Astrocyte (in vitro differentiated cells and primary cell): ENCODE results near the gene ENPP3. TPM values are rescaled to one million over a fixed set of nuclear protein-coding genes. Genes with fewer than 3 reads are reported as not detected.

Experiments used
- DNase-seq: peaks from one replicate; pipeline ENCODE4 v3.0.0-alpha.2; 2010; ENCODE audit warnings: low read depth
- FAIRE-seq: peaks from 2 replicates; lab custom pipeline; 2011; peaks lifted over from hg19 to GRCh38; lab: Jason Lieb, UNC
- H2AFZ ChIP-seq: 2 replicates; pipeline ENCODE4 v1.6.0; 2012; ENCODE audit warnings: low read depth, low read length, inconsistent platforms
- H3K27ac ChIP-seq: 2 replicates; pipeline ENCODE4 v1.5.1; 2011; ENCODE audit warnings: low read depth, low read length, inconsistent platforms
- H3K27me3 ChIP-seq: 2 replicates; pipeline ENCODE4 v1.6.0; 2011; ENCODE audit warnings: low read length, inconsistent platforms; ENCODE audit not compliant: insufficient read depth
- H3K36me3 ChIP-seq: 2 replicates; pipeline ENCODE4 v1.5.1; 2011; ENCODE audit warnings: low read length, inconsistent platforms; ENCODE audit not compliant: insufficient read depth
- H3K4me1 ChIP-seq: 2 replicates; pipeline ENCODE4 v1.5.1; 2011; ENCODE audit warnings: low read length, inconsistent platforms; ENCODE audit not compliant: insufficient read depth
- H3K4me2 ChIP-seq: 2 replicates; pipeline ENCODE4 v1.6.0; 2012; ENCODE audit warnings: low read length, inconsistent platforms
- H3K4me3 ChIP-seq: 2 replicates; pipeline ENCODE4 v1.5.1; 2011; ENCODE audit warnings: low read depth, mild to moderate bottlenecking, low read length, inconsistent platforms; ENCODE audit not compliant: insufficient read depth
- H3K79me2 ChIP-seq: 2 replicates; pipeline ENCODE4 v1.6.0; 2012; ENCODE audit warnings: mild to moderate bottlenecking, low read length, inconsistent platforms; ENCODE audit not compliant: insufficient read depth
- H3K9ac ChIP-seq: 2 replicates; pipeline ENCODE4 v1.6.0; 2012; ENCODE audit warnings: mild to moderate bottlenecking, low read length, inconsistent platforms
- H3K9me3 ChIP-seq: 2 replicates; pipeline ENCODE4 v1.5.1; 2012; ENCODE audit warnings: low read depth, mild to moderate bottlenecking, low read length, inconsistent platforms; ENCODE audit not compliant: insufficient read depth
- H4K20me1 ChIP-seq: 2 replicates; pipeline ENCODE4 v1.6.0; 2012; ENCODE audit warnings: low read length, inconsistent platforms; ENCODE audit not compliant: insufficient read depth
- H3K27ac Mint-ChIP-seq: one replicate; pipeline ENCODE4 v1.8.0; 2021; ENCODE audit warnings: mild to moderate bottlenecking, mixed read lengths; ENCODE audit not compliant: unreplicated experiment
- H3K27me3 Mint-ChIP-seq: one replicate; pipeline ENCODE4 v1.8.0; 2021; ENCODE audit warnings: low read depth, mixed read lengths; ENCODE audit not compliant: unreplicated experiment
- H3K36me3 Mint-ChIP-seq: one replicate; pipeline ENCODE4 v1.8.0; 2021; ENCODE audit warnings: low read depth, mixed read lengths; ENCODE audit not compliant: unreplicated experiment
- H3K4me1 Mint-ChIP-seq: one replicate; pipeline ENCODE4 v1.8.0; 2021; ENCODE audit warnings: low read depth, mixed read lengths; ENCODE audit not compliant: unreplicated experiment
- H3K4me3 Mint-ChIP-seq: one replicate; pipeline ENCODE4 v1.8.0; 2021; ENCODE audit warnings: mild to moderate bottlenecking, moderate library complexity, mixed read lengths; ENCODE audit not compliant: unreplicated experiment
- H3K9me3 Mint-ChIP-seq: one replicate; pipeline ENCODE4 v1.8.0; 2021; ENCODE audit warnings: mild to moderate bottlenecking, mixed read lengths; ENCODE audit not compliant: unreplicated experiment
- CTCF ChIP-seq: IDR thresholded peaks from 2 replicates; pipeline ENCODE4 v1.5.1; 2011; ENCODE audit warnings: low read depth, mild to moderate bottlenecking, inconsistent platforms, low read length, moderate library complexity; ENCODE audit not compliant: insufficient read depth
- EZH2 ChIP-seq: IDR thresholded peaks from 2 replicates; pipeline ENCODE4 v1.6.1; 2012; ENCODE audit warnings: mild to moderate bottlenecking, low read length, inconsistent platforms; ENCODE audit not compliant: insufficient read depth
- total RNA-seq: library from RNA; stranded (reverse); gene quantifications from 2 replicates; pipeline ENCODE4 v1.2.1, GENCODE V29; 2021

The ENPP3 gene
- total RNA-seq, 1 donor from 2014 or later = not detected

- no peaks in the 10 kb centered on the region for H3K9me3 ChIP-seq
- H4K20me1 ChIP-seq = no peaks in the 10 kb centered on the region
- Mint-ChIP-seq H3K27ac (no peak overlapping the region), H3K4me3 (no peak overlapping the region), H3K4me1 (no peaks in the 10 kb centered on the region), H3K9me3 (no peaks in the 10 kb centered on the region), H3K36me3 (peaks cover 8% of the 10 kb centered on the region), H3K27me3 (no peaks in the 10 kb centered on the region)
- FAIRE-seq (no peak), DNase-seq (no peak)
- no peaks in the 10 kb centered on the region for H3K27me3 ChIP-seq
- no peak overlapping the region for H3K4me2 ChIP-seq
- H3K27ac ChIP-seq = no peak overlapping the region
- H2AFZ ChIP-seq = no peak overlapping the region
- no peaks in the 10 kb centered on the region for H3K4me1 ChIP-seq
- TF ChIP-seq EZH2 = no peak
- TF ChIP-seq CTCF = no peak
- no peaks in the 10 kb centered on the region for H3K79me2 ChIP-seq
- H3K9ac ChIP-seq = no peak overlapping the region
- peaks cover 66% of the 10 kb centered on the region for H3K36me3 ChIP-seq
- no peak overlapping the region for H3K4me3 ChIP-seq
These were observed 44.2 kb upstream of the ENPP3 start for GRCh38 chr6:131592935-131593334.

DNA sequence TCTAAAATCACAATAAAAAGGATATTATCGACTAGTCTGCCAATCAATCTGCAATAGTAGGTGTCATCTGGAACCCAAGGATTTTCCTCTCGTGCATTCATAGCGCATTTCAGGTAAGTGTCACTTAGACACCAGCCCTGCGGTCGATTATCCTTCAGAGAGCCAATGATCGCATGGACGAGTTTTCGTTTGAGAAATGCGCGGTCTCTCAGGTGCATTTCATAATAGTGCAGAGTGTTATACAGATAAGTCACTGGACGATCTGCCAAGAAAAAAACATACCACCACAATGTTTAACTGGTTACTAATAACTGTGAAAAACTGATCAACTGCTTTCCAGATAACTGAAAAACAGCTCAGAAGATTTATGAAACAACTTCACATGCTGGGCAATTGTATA lies 43.0 kb upstream of the ENPP3 start:
- Histone ChIP-seq H3K4me3 (no peak overlapping the region), H4K20me1 (no peaks in the 10 kb centered on the region), H3K4me2 (no peak overlapping the region), H3K27ac (no peak overlapping the region), H3K36me3 (peaks cover 68% of the 10 kb centered on the region), H2AFZ (no peak overlapping the region), H3K79me2 (no peaks in the 10 kb centered on the region), H3K9ac (no peak overlapping the region), H3K4me1 (no peaks in the 10 kb centered on the region), H3K27me3 (no peaks in the 10 kb centered on the region), H3K9me3 (no peaks in the 10 kb centered on the region)
- DNase-seq (no peak), FAIRE-seq (no peak)
- TF ChIP-seq CTCF (no peak), EZH2 (no peak)
- no peak overlapping the region for H3K4me3 Mint-ChIP-seq
- H3K27me3 Mint-ChIP-seq = no peaks in the 10 kb centered on the region
- H3K27ac Mint-ChIP-seq = no peak overlapping the region
- H3K4me1 Mint-ChIP-seq = no peaks in the 10 kb centered on the region
- H3K9me3 Mint-ChIP-seq = no peaks in the 10 kb centered on the region
- peaks cover 6% of the 10 kb centered on the region for H3K36me3 Mint-ChIP-seq

DNA sequence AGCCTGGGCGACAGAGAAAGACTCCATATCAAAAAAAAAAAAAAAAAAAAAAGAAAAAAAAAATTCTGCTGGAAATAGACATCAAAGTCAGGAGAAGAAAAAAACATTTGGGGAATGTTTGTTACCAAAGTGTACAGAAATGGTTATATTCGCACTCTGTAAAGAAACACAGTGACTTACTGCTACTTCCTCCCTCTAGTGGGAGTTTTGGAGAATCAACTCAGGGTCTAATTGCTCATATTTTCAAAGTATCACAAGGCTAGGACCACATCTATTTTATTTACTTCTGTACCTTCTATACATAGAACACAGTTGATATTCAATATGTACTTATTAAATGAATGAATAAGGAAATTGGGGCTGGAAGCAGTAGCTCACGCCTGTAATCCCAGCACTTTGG lies 39.7 kb upstream of the ENPP3 start:
- H3K36me3 ChIP-seq = peaks cover 74% of the 10 kb centered on the region

More for the DNA sequence above, 39.7 kb upstream of the ENPP3 start:
- TF ChIP-seq EZH2 = no peak
- TF ChIP-seq CTCF = peak; percentile 29
- Histone ChIP-seq H3K4me3 (no peak overlapping the region), H3K79me2 (no peaks in the 10 kb centered on the region), H3K27ac (no peak overlapping the region), H3K4me2 (no peak overlapping the region), H3K9ac (no peak overlapping the region), H2AFZ (no peak overlapping the region), H3K4me1 (no peaks in the 10 kb centered on the region), H3K9me3 (no peaks in the 10 kb centered on the region), H3K27me3 (no peaks in the 10 kb centered on the region), H4K20me1 (no peaks in the 10 kb centered on the region)
- no peaks in the 10 kb centered on the region for H3K9me3 Mint-ChIP-seq
- no peaks in the 10 kb centered on the region for H3K27me3 Mint-ChIP-seq
- FAIRE-seq (no peak), DNase-seq (no peak)
- H3K4me1 Mint-ChIP-seq = no peaks in the 10 kb centered on the region
- peaks cover 4% of the 10 kb centered on the region for H3K36me3 Mint-ChIP-seq
- no peak overlapping the region for H3K4me3 Mint-ChIP-seq
- no peak overlapping the region for H3K27ac Mint-ChIP-seq
